Superior temporal gyrus (tissue), 1 donor: ENCODE data around the gene AP3S1.

Source experiments
- DNase-seq: peaks from one replicate; pipeline ENCODE4 v3.0.0-alpha.2; 2016; ENCODE audit errors: extremely low spot score

AP3S1 gene

DNA sequence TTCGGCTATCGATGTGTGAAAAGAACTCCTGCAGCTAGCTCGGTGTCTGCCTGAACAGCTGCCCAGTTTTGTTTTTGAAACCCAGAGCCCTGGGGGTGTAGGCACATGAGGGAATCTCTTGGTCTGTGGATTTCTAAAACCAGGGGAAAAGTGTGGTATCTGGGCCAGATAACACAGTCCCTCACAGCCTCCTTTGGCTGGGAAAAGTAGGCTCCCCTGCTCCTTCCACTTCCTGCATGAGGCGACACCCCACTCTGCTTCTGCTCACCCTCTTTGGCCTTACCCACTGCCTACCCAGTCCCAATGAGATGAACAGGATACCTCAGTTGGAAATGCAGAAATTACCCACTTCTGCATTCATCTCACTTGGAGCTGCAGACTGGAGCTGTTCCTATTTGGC is 15.8 kb upstream of the AP3S1 start:
- DNase-seq: no peak

- DNase-seq: no peak
These were observed 11.8 kb upstream of the AP3S1 start for GRCh38 chr5:115829913-115830312.

GRCh38 chr5:115831163-115831768 is 10.5 kb upstream of the AP3S1 start:
- peak; percentile 75 for DNase-seq

DNA sequence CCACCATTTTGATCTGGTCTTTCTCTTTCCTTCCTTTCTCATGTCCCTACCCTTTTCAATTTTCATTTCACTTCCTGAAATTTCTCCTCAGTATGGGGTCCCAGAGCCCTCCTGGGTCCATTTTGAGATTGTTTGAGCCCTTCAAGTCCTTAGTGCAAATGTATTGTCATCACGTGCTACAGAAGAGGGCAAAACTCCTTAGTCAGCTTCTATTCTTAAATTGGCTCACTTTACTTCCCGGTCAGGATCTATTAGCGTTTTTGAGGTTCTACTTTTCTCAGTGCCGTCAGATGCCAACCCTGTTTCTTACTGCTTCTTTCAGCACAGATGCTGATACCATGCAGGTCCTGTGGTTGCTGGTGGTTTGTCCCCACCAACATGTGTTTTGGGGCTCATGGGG is 6.3 kb upstream of the AP3S1 start:
- DNase-seq: no peak

GRCh38 chr5:115838885-115839518 is 2.7 kb upstream of the AP3S1 start:
- DNase-seq: peak; percentile 83

GRCh38 chr5:115840873-115841272 is 862 bp upstream of the AP3S1 start:
- DNase-seq: no peak

GRCh38 chr5:115842089-115842935 is 577 bp downstream of the AP3S1 start:
- no peak for DNase-seq

DNA sequence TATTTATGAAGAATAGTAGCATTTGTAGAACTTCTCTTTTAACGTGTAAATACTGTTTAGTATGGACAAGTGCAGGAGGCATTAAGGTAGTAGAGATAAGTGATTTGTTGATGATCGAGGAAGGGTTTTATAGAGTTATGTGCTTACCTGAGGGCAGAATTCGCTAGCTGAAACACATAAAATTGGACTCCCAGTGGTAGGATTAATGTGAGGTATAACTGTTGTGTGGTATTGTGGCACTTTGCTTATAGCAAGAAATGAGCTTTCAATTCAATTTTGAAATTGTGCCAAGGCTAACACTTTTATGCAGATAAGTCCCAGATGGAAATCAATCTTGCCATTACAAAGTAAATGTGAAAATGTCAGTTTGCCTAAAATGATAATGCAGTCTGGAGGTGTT is 1.2 kb downstream of the AP3S1 start:
- DNase-seq: no peak

GRCh38 chr5:115843444-115844130 is 1.9 kb downstream of the AP3S1 start:
- DNase-seq: no peak

- DNase-seq: no peak
These were observed 2.6 kb downstream of the AP3S1 start for GRCh38 chr5:115844321-115844817.

DNA sequence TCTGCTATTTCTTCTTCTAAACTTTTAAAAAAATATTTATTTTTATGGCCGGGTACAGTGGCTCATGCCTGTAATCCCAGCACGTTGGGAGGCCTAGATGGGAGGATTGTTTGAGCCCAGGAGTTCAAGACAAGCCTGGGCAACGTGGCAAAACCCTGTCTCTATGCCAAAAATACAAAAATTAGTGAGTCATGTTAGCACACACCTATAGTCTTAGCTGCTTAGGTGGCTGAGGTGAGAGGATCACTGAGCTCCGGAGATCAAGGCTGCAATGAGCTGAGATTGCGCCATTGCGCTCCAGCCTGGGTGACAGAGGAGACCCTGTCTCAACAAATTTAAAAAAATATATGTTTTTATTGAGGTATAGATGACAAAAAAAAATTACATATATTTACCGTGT is 5.6 kb downstream of the AP3S1 start:
- DNase-seq: no peak

DNA sequence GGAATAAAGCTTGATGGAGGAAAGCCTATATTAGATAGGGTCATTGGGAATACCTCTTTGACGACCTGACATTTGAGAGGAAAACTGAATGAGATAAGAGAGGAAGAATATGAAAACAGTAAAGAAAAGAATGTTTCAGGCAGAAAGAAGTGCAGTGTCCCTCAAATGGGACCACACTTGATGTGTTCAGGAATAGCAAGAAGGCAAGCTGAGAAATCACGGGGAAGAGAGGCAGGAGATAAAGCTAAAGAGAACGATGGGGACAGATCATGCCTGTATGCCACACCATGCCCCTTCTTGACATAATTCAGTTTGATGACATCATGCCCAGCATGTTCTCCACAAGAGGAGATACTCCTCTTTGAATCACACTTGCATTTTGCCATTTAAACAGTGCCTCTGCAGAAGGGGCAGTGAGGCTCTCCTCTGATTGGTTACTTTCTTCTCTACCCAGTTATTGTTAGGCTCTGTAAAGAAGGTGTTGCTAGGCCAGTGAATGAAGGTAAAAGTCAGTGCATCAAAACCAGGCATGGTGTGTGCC is 7.6 kb downstream of the AP3S1 start:
- no peak for DNase-seq

- DNase-seq: no peak
These were observed 9.1 kb downstream of the AP3S1 start for GRCh38 chr5:115850744-115851416.

DNA sequence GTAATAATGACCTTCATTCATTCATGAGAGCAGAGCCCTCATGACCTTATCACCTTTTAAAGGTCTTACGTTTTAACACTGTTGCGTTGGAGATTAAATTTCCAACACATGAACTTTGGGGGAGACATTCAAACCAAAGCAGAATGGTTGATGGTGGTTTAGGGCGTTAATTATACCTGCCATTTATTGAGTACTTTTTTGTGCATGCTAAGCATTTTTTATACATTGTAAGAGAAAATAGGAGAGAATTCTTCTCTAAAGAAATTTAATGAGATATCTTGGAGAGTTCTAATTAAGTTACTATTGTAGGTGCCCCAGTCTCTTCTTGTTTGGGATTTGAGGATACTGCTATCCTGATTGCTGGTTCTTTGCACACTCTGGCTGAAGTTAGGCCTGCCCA is 12.4 kb downstream of the AP3S1 start:
- DNase-seq: no peak

GRCh38 chr5:115855959-115856358 is 14.2 kb downstream of the AP3S1 start:
- no peak for DNase-seq

- DNase-seq: no peak
These were observed 15.3 kb downstream of the AP3S1 start for GRCh38 chr5:115857057-115857479.

DNA sequence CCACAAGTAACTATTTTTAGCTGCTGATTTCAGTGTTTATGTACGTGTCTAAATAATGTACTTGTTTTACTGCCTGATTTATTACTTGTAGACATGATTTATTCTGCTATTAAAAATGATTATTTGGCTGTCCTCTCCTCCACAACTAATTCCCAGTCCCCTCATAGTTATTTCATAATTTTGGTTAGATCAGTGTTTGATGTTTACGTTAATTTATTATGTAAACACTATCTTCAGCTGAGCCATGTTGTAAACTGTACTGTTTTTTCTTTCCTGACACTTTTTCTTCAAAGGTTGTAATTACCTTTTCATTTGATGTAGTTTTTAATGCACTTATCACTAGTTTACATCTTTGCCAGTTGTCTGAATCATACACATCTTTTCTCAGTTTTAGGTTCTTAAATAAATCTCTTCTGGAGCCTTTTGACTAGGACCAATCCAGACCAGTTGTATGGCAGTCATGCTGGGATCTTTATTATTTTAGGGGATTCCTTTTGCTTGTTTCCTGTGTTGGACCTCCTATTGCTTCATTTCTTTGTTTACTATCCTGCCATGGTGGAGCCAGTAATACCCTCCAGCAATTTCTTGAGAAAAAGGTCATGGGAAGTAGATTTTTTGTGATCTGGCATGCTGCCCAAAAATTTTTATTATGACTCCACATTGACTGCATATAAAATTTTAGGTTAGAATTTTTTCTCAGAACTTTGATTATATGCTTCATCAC is 16.1 kb downstream of the AP3S1 start:
- no peak for DNase-seq

DNA sequence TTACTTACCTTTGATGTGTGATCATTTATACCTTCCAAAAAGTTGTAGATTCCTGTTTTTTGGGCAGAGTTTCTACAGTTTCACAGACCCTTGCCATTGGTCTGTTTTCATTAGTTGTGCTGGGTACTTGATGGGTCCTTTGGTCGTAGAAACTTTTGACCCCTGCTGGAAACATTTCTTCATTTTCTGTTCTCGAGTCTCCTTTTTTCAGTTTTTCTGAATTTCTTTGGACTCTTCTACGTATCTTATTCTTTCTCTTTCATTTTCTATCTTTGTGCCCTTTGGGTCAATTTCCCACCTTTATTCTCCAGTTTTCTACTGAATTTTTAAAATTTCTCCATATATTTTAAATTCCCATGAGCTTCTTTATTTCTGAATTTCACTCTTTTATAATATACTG is 16.7 kb downstream of the AP3S1 start:
- DNase-seq: no peak

DNA sequence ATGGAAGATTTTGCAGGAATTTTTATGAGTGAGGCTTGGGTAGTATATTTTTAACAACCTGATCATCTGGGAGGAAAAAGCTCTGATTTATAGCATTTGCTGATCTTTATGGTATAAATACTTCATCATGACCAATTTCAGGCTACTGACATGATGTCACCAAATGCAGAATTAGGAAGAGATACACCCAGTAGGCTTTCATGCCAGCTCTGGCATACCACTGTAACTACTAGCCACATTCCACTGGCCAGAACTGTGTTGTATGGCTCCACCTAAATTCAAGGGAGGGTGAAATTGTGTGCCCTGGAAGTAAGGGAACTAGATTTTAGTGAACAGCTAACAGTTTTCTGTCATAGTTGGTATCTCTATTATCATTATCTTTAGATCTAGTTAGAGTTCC is 17.6 kb downstream of the AP3S1 start:
- no peak for DNase-seq

- DNase-seq: no peak
These were observed 27.6 kb downstream of the AP3S1 start for GRCh38 chr5:115869256-115869795.
